DMS53 (cell line): ENCODE data around the gene DCPS.
A peak's percentile ranks its signal among the peaks of the same experiment; 100 is the strongest.
"Not testable (repeated sequence)": the region's sequence is repeated elsewhere in the genome, so short reads cannot be mapped to it uniquely, and the experiment has no call there.

Experiments used
- DNase-seq: peaks from one replicate; lab custom pipeline; 2025; lab: John Stamatoyannopoulos, UW

Gene DCPS

DNA sequence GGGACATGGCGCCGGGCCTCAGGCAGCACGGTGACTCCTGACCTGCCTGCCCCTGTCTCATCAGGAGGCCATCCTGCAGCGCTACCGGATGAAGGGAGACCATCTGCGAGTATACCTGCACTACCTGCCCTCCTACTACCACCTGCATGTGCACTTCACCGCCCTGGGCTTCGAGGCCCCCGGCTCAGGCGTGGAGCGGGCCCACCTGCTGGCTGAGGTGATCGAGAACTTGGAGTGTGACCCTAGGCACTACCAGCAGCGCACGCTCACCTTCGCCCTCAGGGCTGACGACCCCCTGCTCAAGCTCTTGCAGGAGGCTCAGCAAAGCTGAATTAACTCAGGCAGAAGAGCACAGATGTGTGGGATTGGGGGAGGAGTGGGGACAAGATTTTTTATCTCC, 41.4 kb downstream of the DCPS start:
- DNase-seq, result no peak

DNA sequence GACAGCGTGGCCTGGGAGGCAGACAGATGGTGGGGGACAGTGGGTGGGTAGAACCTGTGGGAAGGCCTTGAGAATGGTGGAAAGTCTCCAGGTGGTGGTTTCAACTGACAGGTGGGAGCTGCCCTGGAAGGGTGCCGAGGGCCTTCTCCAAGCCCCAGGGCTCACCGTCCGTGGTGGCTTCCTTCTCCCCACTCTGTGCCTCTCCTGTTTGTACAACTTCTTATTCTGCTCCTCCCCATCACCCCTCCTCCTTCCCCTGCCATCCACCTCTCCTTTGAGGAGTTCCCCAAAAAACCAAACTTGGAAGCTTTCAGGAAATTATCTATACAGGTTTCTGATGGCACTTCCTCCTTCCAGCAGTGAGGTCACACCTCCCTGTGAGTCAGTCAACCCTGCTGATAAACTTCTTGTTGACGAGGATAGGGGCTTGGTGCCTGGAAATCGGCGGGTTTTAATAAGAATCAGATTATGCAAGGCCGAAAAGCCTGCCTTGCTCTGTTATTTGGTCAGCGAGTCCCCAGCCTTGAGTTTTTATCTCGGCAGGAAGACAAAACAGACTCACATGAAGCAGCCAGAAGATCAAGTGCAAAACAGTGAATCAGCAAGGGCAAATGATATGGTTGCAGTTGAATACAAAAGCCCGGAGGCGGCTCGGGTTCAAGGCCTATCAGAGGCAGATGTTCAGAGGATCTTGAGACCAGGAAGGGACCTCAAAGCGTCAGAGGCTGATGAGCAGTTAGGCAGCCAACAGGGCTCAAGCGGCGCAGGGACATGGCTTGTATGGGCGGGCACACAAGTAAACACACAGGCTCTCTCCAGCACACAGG, 42.1 kb downstream of the DCPS start:
- DNase-seq, result peak; percentile 13

- DNase-seq, result no peak
Measured at GRCh38 chr11:126346586-126346940, 42.7 kb downstream of the DCPS start.

DNA sequence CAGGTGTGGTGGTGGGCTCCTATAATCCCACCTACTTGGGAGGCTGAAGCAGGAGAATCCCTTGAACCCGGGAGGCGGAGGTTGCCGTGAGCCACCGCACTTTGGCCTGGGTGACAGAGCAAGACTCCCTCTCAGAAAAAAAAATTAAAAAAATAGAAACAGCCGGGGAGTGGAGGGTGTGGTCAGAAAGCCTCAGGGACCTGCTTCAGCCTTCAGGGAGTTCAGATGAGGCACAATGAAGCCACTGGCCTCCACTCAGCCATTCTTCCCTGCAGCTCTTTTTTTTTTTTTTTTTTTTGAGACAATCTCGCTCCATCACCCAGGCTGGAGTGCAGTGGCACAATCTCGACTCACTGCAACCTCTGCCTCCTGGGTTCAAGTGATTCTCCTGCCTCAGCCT, 43.1 kb downstream of the DCPS start:
- not testable (repeated sequence) for DNase-seq

GRCh38 chr11:126347751-126348668, 44.1 kb downstream of the DCPS start:
- DNase-seq, result no peak

DNA sequence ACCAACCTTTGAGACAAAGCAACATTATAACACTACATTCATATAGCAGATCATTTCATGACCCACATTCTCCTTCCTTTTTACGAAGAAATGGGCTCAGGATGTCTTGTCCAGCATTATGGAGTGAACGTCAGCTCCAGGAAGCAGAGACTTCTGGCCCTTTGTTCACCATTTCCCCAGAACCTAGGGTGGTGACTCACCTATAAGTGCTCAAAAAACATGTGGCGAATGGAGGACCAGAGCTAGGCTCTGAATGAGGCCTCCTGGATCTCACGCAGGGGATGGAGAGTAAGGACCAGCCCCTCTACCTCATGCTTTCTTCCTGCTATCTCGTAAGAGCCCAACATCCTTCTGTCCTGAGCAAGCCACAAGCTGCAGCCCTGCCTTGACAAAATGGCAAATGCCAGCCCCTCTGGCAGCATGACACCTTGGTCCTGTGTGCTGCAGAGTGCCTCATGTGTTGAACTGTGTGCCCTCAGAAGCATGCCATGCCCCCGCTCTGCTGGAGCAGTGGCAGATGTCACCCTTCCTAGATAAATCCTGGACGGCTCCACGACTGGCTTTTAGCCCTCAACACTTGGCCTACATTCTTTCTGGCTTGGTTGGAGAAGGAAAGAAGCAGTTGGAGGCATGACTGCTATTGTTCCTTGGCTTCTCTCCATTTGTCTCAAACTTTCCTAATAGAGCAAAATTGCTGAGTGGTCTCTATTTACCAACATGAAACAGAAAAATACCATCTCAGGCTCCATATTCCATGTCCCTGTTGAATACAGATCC, 45.1 kb downstream of the DCPS start:
- peak; percentile 42 for DNase-seq

- DNase-seq, result no peak
Measured at GRCh38 chr11:126350836-126351235, 47.0 kb downstream of the DCPS start.

GRCh38 chr11:126352163-126352562, 48.3 kb downstream of the DCPS start:
- DNase-seq, result no peak

GRCh38 chr11:126352934-126353801, 49.3 kb downstream of the DCPS start:
- peak; percentile 57 for DNase-seq

DNA sequence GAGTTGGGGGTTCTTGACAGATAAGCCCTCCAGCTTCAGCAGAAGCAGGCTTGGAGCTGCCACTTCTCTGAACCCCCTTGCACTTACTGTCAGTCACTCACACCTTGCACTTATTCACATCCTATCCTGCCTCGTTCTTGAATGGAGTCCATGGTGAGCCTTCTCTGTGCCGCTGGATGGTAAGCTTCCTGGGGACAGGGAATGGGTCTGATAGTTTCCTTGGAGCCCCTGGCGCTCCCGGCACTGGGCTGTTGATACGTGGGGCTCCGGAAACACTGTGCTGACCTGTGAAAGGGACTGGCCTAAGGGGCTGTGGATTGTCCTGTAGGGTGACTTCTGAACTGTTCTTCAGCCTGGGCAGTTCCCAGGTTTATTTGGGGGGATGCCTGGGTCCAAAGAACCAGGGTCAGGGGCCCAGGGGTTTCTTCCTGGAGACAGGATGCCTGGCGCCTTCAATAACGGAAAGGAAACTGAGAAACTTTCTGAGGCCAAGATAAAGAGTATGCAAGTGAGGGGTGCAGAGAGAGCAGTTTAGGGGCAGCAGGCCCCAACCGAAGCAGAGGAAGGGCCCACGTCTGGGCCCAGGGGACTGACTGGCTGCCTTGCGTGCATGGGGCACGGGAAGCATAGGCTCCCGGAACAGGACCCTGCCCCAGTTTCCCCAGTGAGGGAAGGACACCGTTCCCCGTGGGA, 50.9 kb downstream of the DCPS start:
- no peak for DNase-seq

DNA sequence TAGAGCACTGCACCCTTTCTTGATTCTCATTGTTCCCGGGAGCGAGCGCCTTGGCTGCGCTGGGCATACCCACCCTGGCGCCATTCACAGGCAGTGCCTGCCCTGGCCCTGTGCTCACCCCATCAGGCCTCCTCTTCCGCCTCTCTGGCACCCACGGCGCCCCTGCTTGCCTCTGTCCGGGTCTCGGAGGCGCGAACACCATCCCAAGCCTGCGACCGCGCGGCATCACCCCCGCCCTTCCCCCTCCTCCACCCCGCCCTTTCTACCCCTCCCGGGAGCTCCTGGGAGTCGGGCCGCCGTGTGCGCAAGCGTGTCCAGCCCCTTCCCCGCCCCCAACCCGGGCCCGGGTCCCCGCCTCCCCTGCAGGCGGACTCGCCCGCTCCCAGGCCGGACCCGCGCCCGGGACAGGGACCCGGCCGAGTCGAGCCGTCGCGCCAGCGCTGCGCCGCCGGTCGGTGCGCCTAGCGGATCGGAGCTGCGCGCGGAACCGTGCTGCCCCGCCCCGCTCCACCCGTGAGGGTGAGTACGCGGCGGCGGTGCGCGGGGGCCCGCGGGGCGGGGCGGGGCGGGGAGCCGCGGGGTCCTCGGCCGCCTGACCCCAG, 51.6 kb downstream of the DCPS start, which contains the start of gene ST3GAL4:
Gene ST3GAL4 (plus strand): TSS at position 363 of the 602 bp plus-strand sequence. CDS start 50,470 bp downstream, outside the sequence.
- peak; percentile 81 for DNase-seq

DNA sequence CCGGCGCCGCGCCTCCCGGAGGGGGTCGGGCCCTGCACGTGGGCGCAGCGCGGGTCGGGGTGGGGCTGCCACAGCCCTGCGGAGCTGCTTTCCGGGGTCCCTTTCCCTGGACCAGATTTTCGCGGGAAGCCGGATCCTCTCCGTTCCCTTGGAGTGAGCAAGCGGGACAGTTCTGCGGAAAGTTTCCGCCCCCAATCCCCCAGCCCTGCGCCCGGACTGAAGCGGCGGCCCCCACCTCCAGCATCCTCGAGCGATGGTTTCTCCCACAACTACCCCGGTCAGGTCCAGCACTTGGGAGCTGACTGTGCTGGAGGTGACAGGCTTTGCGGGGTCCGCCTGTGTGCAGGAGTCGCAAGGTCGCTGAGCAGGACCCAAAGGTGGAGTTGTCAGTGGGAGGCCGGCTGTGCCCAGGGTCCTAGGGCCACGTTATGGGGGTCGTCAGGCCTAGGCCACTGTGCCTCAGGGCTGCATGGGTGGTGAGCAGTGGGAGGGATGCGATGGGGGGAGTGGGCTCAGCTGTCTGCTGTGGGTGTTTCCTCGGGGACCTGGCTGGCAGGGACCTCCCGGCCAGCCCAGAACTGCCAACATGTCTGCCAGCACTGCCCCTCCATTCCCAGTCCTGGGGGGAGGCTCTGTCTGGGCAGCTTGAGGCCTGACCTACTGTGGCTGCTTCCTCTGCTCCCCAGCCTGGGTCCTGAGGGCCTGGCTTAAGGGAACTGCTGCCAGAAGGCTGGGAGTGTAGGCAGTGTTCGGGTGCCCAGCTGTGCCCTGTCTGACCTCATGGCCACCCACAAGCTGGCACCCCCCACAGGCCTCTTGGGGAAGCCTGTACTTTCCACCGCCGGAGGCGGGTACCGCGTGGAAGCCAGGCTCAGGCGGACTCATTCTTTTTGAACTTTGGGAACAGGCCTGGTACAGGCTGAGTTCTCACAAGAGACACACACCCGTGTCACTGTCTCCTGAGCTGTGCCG, 52.4 kb downstream of the DCPS start:
- DNase-seq, result peak; percentile 52

DNA sequence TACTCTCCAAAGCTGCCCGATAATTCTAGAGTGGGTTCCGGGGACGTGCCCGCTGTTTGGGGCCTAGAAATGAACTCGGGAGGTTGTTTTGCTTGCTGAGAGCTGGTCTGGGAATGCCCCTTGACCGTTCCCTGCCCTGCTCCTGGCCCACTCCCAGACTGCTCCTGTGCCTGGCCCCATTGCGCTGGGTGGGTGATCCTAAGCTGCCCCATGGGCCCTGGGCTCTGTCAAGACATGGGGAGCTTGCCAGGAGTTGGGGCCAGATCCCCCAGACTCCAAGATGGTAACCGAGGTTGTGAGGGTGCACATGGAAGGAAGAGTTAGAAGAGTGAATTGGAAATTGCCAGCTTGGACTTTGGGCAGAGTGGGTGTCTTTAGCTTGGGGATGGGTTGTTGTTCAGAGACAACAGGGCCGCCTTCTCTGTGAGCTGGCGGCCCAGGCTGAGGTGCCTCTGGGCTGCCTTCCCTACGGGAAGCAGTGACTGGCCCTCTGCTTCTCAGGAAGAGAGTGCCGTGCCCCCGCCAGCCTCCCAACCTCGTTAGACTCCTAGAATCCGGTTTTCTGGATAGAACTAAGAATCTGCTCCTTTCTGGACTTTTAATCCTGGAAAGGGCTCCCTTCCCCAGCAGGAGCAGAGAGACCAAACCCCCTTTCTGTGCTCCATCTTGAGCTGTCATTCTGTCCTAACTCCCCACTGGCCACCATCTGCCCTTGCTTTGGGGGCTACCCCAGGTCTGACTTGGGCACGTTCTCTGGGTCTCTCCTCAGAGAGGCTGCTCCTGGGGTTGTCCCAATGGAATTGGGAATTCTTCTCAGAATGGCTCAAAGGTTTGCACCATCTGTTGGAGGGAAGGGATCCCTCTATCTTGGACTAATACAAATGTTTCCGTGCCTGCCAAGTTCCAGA, 53.4 kb downstream of the DCPS start:
- DNase-seq, result no peak

- DNase-seq, result no peak
Measured at GRCh38 chr11:126357969-126358762, 54.3 kb downstream of the DCPS start.

- DNase-seq, result no peak
Measured at GRCh38 chr11:126358763-126359160, 54.9 kb downstream of the DCPS start.

GRCh38 chr11:126359431-126360048, 55.7 kb downstream of the DCPS start:
- no peak for DNase-seq

DNA sequence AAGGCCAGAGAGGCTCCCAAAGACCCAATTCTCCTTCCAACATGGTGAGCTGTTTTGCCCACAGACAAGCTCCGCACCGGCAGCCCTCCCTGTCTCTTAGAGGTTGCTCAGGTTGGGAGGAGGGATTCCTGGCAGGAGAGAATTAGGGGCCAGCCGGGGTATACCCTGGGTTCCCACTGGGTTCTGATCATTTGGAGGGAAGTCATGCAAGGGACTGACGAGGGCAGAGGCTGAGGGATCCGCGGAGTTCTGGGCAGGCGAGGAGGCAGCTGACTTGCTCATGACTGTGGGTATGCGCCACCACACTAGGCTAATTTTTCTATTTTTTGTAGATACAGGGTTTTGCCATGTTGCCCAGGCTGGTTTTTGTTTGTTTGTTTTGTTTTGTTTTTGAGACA, 56.2 kb downstream of the DCPS start:
- no peak for DNase-seq
